GM12801 (cell line): ENCODE measurements around the gene ASF1A.

Experiments
- TF ChIP-seq, protein P1 (sequence below): IDR thresholded peaks from one replicate; pipeline ENCODE4 v1.5.1; 2011; ENCODE audit warnings: control low read depth; ENCODE audit not compliant: insufficient read length; ENCODE audit errors: extremely low read depth

Gene ASF1A

DNA sequence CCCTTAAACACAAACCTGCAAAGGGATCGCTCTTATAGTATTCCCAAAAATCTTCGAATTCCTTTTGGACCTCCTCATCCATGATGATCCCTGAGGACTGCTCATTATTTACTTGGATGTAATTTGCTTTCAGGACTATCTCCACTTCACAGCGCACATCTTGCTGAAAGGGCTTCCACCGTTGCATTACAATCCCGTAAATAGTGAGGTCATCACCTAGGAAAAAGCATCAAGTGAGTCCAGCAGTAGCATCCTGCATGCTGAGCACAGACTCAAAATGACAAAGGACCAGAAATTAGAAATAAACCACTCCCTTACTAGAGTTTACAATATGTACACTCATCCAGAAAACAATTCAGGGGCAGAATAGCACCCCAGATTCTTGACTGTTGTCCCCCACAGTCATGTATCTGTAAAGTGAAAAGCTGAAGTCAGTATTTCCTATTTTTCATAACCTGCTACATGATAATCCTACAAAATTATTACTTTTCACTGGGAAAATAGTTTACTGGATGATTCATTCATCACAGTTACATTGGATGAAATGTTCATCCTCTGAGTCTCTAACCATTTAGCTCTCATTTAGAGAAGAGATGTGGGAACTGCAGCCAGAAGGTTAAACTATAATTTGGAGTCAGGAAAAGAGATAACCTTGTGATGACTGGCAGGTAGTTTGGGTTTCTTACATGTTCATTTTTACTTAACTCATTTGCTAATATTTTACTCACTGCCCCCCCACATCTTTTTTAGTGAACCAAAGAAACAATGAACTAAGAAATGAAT, 23.8 kb downstream of the ASF1A start:
- TF ChIP-seq, protein P1, sequence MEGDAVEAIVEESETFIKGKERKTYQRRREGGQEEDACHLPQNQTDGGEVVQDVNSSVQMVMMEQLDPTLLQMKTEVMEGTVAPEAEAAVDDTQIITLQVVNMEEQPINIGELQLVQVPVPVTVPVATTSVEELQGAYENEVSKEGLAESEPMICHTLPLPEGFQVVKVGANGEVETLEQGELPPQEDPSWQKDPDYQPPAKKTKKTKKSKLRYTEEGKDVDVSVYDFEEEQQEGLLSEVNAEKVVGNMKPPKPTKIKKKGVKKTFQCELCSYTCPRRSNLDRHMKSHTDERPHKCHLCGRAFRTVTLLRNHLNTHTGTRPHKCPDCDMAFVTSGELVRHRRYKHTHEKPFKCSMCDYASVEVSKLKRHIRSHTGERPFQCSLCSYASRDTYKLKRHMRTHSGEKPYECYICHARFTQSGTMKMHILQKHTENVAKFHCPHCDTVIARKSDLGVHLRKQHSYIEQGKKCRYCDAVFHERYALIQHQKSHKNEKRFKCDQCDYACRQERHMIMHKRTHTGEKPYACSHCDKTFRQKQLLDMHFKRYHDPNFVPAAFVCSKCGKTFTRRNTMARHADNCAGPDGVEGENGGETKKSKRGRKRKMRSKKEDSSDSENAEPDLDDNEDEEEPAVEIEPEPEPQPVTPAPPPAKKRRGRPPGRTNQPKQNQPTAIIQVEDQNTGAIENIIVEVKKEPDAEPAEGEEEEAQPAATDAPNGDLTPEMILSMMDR, result no peak

DNA sequence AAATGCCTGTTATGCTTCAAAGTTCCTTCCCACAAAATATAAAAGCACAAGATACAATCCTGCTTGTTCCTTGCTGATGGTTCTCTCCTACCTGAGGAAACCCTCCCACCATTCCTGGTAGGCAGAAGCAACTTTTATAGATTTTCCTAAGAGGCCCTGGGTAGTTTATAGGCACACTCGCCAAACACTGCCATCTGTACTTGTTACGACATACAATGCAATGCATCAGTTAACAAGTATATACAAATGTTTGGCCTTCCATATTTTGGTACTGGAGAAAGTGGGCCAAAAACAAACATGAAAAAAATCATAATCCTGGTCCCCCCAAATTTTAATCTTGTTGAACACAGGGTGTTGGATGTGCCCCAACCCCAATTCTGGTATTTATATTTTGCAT, 24.4 kb downstream of the ASF1A start:
- TF ChIP-seq, protein P1, result no peak

- TF ChIP-seq, protein P1, result no peak
Observed at GRCh38 chr6:118921084-118921483, 27.1 kb downstream of the ASF1A start.

DNA sequence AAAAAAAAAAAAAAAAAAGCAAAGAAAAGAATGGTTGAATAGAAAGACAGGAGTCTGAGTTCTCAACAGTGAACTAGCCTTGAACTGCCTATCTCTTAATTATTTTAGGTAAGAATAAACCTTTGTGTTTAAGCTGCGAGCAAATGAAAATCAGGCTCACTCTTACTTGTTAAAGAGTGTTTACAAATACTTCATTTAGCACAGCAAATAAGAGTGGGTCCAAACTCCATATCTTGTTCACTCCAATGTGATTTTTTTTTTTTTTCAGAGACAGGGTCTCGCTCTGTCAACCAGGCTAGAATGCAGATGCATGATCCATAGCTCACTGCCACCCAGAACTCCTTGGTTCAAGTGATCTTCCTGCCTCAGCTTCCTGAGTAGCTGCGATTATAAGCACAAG, 29.1 kb downstream of the ASF1A start:
- TF ChIP-seq, protein P1, result no peak

DNA sequence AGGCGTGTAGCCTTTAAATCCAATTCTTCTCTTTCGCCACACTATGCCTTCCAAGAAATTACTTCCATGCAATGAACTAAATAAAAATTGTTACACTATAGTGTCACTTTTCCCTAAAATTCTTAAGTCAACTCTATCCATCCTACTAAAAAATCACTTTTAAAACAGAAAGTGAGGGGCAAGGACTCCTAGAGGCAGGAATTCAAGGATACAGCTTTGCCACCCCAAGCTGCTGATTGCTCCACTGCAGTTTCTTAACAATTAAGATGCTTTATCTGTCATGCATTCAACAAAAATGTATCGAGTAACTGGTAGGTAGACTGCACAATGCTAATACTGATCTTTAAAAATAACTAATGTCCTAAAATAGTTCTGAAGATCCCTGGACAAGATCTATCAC, 36.7 kb downstream of the ASF1A start:
- TF ChIP-seq, protein P1, result no peak

DNA sequence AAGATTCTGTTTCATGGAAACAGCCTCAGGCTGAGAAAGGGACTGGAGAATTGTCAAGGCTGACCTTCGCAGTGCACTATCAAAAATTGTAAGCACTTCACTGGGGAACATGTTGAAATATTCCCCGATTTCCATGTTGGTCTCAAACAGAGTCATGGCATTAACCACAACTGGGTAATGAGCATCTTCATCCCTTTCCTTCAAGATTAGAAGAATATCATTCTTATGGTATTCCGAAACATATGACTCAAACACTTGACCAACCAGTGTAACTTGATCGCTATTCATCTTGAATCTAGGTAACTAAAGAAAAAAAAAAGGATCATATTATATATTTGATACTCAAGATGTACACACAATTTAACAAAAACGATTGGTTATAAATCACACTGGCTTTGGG, 37.5 kb downstream of the ASF1A start:
- TF ChIP-seq, protein P1, result no peak

DNA sequence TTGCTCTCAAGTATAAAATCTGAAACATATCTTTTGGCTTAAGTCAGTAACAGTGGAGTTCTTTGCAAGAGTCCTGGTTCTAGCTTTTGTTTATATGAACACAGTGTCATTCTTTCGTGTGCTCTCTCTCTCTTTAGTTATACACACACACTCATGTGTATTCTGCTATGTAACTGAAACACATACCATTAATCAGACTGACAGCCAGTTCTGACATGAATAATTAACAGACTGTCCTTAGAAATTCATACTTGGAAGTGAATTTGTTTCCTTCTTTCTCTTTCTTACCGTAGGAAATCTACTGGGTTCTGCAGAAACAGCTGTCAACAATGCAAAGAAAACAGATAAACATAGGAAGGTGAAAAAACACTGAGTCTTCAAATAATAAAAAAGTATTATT, 38.5 kb downstream of the ASF1A start:
- TF ChIP-seq, protein P1, result no peak
